ENCODE data around the gene MCM10. TPM values are rescaled to one million over a fixed set of nuclear protein-coding genes. Genes with fewer than 3 reads are reported as not detected.

Gene MCM10
- total RNA-seq, 1 experiment from 2014 or later = 43.1 TPM

DNA sequence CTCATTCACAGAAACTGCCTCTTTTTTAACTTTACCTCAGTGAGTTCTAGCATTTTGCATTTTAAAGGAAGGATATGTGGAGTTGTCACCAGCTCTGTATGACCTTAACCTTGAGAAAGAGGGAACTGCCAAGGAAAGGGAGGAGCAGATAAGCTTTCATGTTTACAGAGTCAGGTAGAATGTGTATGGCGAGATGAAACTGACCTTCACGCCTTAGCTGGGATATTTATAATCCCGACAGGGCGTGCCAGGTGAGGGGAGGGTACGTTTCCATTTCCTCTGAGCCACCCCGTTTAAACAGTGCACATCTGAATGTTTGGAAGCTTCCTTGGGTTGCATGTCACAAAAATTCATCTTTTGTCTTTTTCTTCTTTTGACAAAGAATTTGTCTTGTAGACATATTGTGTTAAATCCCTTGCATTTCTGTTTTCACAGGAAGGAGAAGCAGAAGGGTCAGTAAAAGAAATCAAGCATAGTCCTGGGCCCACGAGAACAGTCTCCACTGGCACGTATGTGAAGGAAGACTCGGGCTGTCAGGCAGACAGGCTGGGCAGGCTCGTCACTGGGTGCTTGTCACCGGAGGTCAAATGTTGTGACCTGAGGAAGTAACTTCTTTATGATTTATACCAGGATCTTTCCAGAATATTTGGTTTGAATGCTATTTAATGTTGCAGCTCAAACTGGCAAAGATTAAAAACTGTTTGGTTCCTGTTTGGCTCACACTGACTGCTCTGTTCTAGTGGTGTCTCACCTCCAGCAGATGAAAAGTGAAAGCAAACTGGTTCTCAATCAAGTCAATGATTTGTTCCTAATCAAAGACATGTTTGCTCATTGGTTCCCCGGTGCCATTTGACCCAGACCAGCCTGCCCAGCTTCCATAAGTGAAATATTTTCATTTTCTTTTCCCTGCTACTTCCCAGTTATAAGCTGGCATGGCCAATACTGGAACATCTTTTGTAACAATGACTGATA, 45.2 kb upstream of the MCM10 start:
- ChIA-PET POLR2A (no interaction called here), CTCF (no interaction called here), RAD21 (ENCODE audit: low non-redundant PET in 1 of 2, low total read pairs in 2 of 2, uncharacterized antibody in 2 of 2, unreplicated experiment in 2 of 2) (interaction anchor here in 1 of 2 experiments (0.7 kb wide), 1 partner anchor 397 kb away, joined by 3 read pairs; no protein-coding TSS in a partner anchor)
- Histone ChIP-seq H3K27me3 (ENCODE audit: insufficient read depth, low read length) (no peaks in the 10 kb centered on the region), H3K27ac (ENCODE audit: low read depth, low read length) (no peak overlapping the region), H3K36me3 (ENCODE audit: control insufficient read depth in 1 of 2, insufficient read depth in 2 of 2, low read length in 2 of 2) (no peaks in the 10 kb centered on the region; a peak in 1 of 4 replicates), H3K9me3 (ENCODE audit: control insufficient read depth in 1 of 2, insufficient read depth in 1 of 2, low read depth in 1 of 2, low read length in 2 of 2) (no peaks in the 10 kb centered on the region), H3K9ac (ENCODE audit: low read length) (no peak overlapping the region), H3K4me3 (replicated peaks in 1 of 2; ENCODE audit: low read depth in 1 of 2, low read length in 2 of 2) (no peak overlapping the region), H3K4me2 (ENCODE audit: low read length) (no peak overlapping the region), H3K4me1 (ENCODE audit: control insufficient read depth in 1 of 2, insufficient read depth in 2 of 2, low read length in 2 of 2) (no peaks in the 10 kb centered on the region), H3K79me2 (ENCODE audit: insufficient read depth, low read length) (no peaks in the 10 kb centered on the region), H4K20me1 (ENCODE audit: insufficient read depth) (no peaks in the 10 kb centered on the region), H3K9me2 (ENCODE audit: insufficient read depth) (no peaks in the 10 kb centered on the region), H2AFZ (ENCODE audit: low read depth, low read length, poor library complexity, severe bottlenecking) (no peak overlapping the region)
- ATAC-seq (no peak), DNase-seq (ENCODE audit: low read depth, low spot score) (no peak)
- TF ChIP-seq TCF7L2 (IDR thresholded peaks at IDR 0.05; ENCODE audit: borderline replicate concordance, extremely low read depth, insufficient read depth, insufficient read length) (no peak), CEBPB (IDR thresholded peaks at IDR 0.05; ENCODE audit: low read depth) (no peak), JUND (IDR thresholded peaks at IDR 0.05) (no peak), SRF (IDR thresholded peaks at IDR 0.05; ENCODE audit: low read depth) (no peak), MAX (IDR thresholded peaks at IDR 0.05) (no peak), POLR2AphosphoS5 (IDR thresholded peaks at IDR 0.05; ENCODE audit: low read depth, low read length) (no peak), EZH2 (IDR thresholded peaks at IDR 0.05) (no peak), ZBTB33 (IDR thresholded peaks at IDR 0.05; ENCODE audit: extremely low read depth, insufficient replicate concordance, low read length) (no peak), POLR2A (IDR thresholded peaks at IDR 0.05; ENCODE audit: borderline replicate concordance, extremely low read depth, insufficient read depth, insufficient read length) (no peak), SIN3A (IDR thresholded peaks at IDR 0.05; ENCODE audit: low read depth) (no peak), FOSL1 (IDR thresholded peaks at IDR 0.05; ENCODE audit: low read depth) (no peak), RAD21 (IDR thresholded peaks at IDR 0.05; ENCODE audit: low read depth) (no peak), REST (IDR thresholded peaks at IDR 0.05; ENCODE audit: low read depth) (no peak), YY1 (IDR thresholded peaks at IDR 0.05; ENCODE audit: extremely low read depth, insufficient replicate concordance, low read depth, low read length) (no peak), EZH2phosphoT487 (IDR thresholded peaks at IDR 0.05; ENCODE audit: borderline replicate concordance) (no peak)
- TF ChIP-seq, protein P1, sequence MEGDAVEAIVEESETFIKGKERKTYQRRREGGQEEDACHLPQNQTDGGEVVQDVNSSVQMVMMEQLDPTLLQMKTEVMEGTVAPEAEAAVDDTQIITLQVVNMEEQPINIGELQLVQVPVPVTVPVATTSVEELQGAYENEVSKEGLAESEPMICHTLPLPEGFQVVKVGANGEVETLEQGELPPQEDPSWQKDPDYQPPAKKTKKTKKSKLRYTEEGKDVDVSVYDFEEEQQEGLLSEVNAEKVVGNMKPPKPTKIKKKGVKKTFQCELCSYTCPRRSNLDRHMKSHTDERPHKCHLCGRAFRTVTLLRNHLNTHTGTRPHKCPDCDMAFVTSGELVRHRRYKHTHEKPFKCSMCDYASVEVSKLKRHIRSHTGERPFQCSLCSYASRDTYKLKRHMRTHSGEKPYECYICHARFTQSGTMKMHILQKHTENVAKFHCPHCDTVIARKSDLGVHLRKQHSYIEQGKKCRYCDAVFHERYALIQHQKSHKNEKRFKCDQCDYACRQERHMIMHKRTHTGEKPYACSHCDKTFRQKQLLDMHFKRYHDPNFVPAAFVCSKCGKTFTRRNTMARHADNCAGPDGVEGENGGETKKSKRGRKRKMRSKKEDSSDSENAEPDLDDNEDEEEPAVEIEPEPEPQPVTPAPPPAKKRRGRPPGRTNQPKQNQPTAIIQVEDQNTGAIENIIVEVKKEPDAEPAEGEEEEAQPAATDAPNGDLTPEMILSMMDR (IDR thresholded peaks at IDR 0.05 in 2 of 3, conservative IDR thresholded peaks at IDR 0.05 in 1 of 3; ENCODE audit: borderline replicate concordance in 1 of 3, insufficient read depth in 1 of 3, low read depth in 2 of 3, low read length in 2 of 3) = no peak
- BruUV-seq (replicated peaks) = no TSS peak
- intact Hi-C loops (cut with micrococcal nuclease) = no loop called here

Measured in HCT116 (cell line).